HL-60 (cell line): Measurements from ENCODE around the gene TRPM2.

Source experiments
- DNase-seq, 2 experiments: peaks; one replicate each; pipeline ENCODE4 v3.0.0-alpha.2; 2010 to 2020; ENCODE audit warnings: low read depth in 1 of 2, low spot score in 1 of 2
- H3K27ac ChIP-seq: fragments of 250-450 bp; sonication (Bioruptor Pico); replicated peaks from 2 replicates; pipeline ENCODE4 v1.5.1; 2020; ENCODE audit warnings: mild to moderate bottlenecking, moderate library complexity
- H3K27me3 ChIP-seq: fragments of 250-450 bp; sonication (Bioruptor Pico); 2 replicates; pipeline ENCODE4 v1.5.1; 2021; ENCODE audit warnings: mild to moderate bottlenecking, moderate library complexity; ENCODE audit not compliant: insufficient read depth, poor library complexity, severe bottlenecking
- H3K4me3 ChIP-seq: replicated peaks from 2 replicates; pipeline ENCODE4 v1.5.1; 2011; ENCODE audit warnings: mild to moderate bottlenecking, control low read depth, low read length; ENCODE audit not compliant: insufficient read depth
- GABPA ChIP-seq: IDR thresholded peaks from 2 replicates; pipeline ENCODE4 v1.6.1; 2012; ENCODE audit warnings: low read depth
- POLR2AphosphoS5 ChIP-seq: IDR thresholded peaks from 2 replicates; pipeline ENCODE4 v1.6.1; 2012; ENCODE audit warnings: low read depth
- SPI1 ChIP-seq: IDR thresholded peaks from 2 replicates; pipeline ENCODE4 v1.6.1; 2012; ENCODE audit warnings: low read depth, mild to moderate bottlenecking, borderline replicate concordance
- TF ChIP-seq, protein P1 (sequence below): IDR thresholded peaks from 2 replicates; pipeline ENCODE4 v1.6.1; 2012; ENCODE audit warnings: low read depth; ENCODE audit not compliant: insufficient replicate concordance
- TF ChIP-seq, protein P2 (sequence below): IDR thresholded peaks from one replicate; pipeline ENCODE4 v1.5.1; 2011; ENCODE audit warnings: low read length, control low read depth, inconsistent platforms; ENCODE audit not compliant: insufficient read depth

Gene TRPM2

DNA sequence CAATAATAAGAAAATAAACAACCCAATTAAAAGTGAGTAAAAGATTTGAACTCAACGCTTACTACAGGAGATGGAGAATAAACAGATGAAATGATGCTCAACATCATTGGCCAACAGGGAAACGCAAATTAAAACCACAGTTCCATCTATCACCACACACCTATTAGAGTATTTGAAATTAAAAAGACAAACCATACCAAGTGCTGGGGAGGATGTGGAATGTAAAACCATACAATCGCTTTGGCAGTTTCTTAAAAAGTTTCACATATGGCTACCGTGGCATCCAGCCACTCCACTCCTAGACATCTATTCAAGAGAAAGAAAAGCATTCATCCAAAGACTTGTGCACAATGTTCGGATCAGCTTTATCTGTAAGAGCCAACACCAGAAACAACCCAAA is 100.6 kb downstream of the TRPM2 start:
- TF ChIP-seq GABPA: no peak
- TF ChIP-seq, protein P1, sequence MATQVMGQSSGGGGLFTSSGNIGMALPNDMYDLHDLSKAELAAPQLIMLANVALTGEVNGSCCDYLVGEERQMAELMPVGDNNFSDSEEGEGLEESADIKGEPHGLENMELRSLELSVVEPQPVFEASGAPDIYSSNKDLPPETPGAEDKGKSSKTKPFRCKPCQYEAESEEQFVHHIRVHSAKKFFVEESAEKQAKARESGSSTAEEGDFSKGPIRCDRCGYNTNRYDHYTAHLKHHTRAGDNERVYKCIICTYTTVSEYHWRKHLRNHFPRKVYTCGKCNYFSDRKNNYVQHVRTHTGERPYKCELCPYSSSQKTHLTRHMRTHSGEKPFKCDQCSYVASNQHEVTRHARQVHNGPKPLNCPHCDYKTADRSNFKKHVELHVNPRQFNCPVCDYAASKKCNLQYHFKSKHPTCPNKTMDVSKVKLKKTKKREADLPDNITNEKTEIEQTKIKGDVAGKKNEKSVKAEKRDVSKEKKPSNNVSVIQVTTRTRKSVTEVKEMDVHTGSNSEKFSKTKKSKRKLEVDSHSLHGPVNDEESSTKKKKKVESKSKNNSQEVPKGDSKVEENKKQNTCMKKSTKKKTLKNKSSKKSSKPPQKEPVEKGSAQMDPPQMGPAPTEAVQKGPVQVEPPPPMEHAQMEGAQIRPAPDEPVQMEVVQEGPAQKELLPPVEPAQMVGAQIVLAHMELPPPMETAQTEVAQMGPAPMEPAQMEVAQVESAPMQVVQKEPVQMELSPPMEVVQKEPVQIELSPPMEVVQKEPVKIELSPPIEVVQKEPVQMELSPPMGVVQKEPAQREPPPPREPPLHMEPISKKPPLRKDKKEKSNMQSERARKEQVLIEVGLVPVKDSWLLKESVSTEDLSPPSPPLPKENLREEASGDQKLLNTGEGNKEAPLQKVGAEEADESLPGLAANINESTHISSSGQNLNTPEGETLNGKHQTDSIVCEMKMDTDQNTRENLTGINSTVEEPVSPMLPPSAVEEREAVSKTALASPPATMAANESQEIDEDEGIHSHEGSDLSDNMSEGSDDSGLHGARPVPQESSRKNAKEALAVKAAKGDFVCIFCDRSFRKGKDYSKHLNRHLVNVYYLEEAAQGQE: no peak
- no peak for TF ChIP-seq POLR2AphosphoS5
- no peak for TF ChIP-seq SPI1
- TF ChIP-seq, protein P2, sequence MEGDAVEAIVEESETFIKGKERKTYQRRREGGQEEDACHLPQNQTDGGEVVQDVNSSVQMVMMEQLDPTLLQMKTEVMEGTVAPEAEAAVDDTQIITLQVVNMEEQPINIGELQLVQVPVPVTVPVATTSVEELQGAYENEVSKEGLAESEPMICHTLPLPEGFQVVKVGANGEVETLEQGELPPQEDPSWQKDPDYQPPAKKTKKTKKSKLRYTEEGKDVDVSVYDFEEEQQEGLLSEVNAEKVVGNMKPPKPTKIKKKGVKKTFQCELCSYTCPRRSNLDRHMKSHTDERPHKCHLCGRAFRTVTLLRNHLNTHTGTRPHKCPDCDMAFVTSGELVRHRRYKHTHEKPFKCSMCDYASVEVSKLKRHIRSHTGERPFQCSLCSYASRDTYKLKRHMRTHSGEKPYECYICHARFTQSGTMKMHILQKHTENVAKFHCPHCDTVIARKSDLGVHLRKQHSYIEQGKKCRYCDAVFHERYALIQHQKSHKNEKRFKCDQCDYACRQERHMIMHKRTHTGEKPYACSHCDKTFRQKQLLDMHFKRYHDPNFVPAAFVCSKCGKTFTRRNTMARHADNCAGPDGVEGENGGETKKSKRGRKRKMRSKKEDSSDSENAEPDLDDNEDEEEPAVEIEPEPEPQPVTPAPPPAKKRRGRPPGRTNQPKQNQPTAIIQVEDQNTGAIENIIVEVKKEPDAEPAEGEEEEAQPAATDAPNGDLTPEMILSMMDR: no peak
- Histone ChIP-seq H3K27me3 (peaks cover 3% of the 10 kb centered on the region), H3K4me3 (no peak overlapping the region), H3K27ac (no peak overlapping the region)
- DNase-seq: no peak

DNA sequence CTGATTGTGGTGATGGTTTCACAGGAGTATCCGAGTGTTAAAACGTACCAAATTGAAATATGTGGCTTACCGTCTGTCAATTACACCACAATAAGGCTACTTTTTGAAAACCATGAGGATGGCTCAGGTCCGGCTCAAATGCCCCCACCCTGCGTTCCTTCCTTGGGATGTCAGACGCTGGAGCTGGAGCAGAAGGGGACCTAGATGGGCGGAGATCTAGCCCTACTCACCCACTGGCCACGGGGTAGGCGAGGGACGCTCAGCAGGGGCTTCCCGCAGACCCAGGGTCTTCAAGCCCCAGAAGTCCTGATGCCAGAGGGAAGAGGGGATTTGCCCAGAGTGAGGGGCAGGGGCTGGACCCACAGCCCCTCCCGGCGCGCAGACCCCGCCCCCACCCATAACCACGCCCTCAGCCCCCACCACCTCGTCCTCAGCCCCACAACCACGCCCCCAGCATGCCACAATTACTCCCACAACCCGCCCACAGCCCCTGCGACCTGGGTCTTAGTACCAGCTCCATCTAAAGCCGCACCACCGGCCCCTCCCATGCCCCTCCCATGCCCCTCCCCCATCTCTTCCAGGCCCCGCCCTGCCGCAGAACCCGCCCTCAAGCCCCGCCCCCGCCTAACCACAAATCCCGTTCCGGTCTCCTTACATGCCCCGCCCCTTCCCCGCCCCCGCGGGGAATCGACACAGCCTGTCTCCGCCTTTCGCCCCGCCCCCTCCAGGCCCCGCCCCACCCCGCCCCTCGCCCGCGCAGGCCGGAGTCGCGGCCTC is 101.5 kb downstream of the TRPM2 start, which contains the start of gene LRRC3:
Gene LRRC3, plus strand, starts transcription at position 764 of the 777 bp plus-strand sequence. CDS start 1,135 bp downstream, outside the sequence.
- no peak within 1 kb of the TSS for H3K27ac ChIP-seq

DNA sequence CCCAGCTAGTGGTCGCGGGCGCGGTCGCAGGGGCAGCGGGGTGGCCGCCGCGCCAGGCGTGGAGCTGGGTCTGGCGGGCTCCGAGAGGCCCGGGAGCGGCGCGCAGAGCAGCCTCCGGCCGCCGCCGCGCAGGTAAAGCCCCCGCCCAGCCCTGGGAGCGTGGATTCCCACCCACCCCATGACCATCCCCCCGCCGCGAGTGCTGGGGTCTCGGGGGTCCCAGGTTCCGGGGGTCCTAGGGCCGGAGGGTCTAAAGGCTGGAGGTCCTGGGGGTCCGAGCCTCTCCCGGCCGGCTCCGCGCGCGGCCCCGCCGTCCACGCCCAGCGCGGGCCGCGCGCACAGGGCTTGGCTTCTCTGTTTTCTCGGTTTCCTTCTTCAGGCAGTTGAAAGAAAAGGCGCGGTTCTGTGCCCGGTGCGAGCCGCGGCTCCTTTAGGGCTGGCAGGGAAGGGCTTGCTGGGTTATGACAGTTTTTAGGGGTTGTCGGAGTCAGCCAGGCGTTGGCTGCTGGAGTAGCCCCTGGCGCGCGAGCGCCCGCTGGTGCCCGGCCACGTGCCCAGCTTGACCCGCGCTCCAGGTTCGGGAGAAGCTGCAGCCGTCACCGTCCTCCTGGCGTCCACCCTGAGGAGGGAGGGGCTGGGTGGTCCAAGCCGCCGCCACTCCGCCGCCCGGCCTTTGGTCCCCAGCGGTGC is 102.2 kb downstream of the TRPM2 start:
- H3K27me3 ChIP-seq: no peaks in the 10 kb centered on the region
- DNase-seq: peak in 1 of 2 experiments; percentile 49
- TF ChIP-seq, protein P2: peak; percentile 28
- TF ChIP-seq, protein P1: no peak
- no peak overlapping the region for H3K27ac ChIP-seq
- H3K4me3 ChIP-seq: peak overlapping the region; percentile 61

More for the DNA sequence above, 101.5 kb downstream of the TRPM2 start, which contains the start of gene LRRC3:
- peak within 1 kb of the TSS; percentile 61 for H3K4me3 ChIP-seq
- DNase-seq: peak; percentile 38 to 72
- TF ChIP-seq, protein P2: no peak
- TF ChIP-seq GABPA (no peak), SPI1 (no peak), POLR2AphosphoS5 (no peak)
- TF ChIP-seq, protein P1: no peak
- no peaks in the 10 kb centered on the region for H3K27me3 ChIP-seq
